Suprapubic skin (tissue), 3 donors: Measurements from ENCODE around the gene PTPRN2.

ENCODE experiments used
- POLR2A ChIP-seq, 2 donors: fragments of 450-650 bp; IDR thresholded peaks; one replicate each; pipeline ENCODE4 v1.6.1; 2017; ENCODE audit warnings: antibody characterized with exemption in 2 of 2, mild to moderate bottlenecking in 2 of 2, moderate library complexity in 2 of 2
- TF ChIP-seq, protein P1 (sequence below), 2 donors: fragments of 200-600 bp in 1 of 2; fragments of 450-650 bp in 1 of 2; sonication (generic) in 1 of 2; IDR thresholded peaks; one replicate each; pipeline ENCODE4 v1.5.1; 2016 to 2019; ENCODE audit warnings: antibody characterized with exemption in 2 of 2, mild to moderate bottlenecking in 1 of 2, moderate library complexity in 1 of 2

- TF ChIP-seq, protein P1, sequence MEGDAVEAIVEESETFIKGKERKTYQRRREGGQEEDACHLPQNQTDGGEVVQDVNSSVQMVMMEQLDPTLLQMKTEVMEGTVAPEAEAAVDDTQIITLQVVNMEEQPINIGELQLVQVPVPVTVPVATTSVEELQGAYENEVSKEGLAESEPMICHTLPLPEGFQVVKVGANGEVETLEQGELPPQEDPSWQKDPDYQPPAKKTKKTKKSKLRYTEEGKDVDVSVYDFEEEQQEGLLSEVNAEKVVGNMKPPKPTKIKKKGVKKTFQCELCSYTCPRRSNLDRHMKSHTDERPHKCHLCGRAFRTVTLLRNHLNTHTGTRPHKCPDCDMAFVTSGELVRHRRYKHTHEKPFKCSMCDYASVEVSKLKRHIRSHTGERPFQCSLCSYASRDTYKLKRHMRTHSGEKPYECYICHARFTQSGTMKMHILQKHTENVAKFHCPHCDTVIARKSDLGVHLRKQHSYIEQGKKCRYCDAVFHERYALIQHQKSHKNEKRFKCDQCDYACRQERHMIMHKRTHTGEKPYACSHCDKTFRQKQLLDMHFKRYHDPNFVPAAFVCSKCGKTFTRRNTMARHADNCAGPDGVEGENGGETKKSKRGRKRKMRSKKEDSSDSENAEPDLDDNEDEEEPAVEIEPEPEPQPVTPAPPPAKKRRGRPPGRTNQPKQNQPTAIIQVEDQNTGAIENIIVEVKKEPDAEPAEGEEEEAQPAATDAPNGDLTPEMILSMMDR (IDR thresholded peaks at IDR 0.05): no peak
- no peak for TF ChIP-seq POLR2A (IDR thresholded peaks at IDR 0.05)
Measured at GRCh38 chr7:158328376-158329013, 259.1 kb downstream of the PTPRN2 start.
